Stimulated activated CD8-positive, alpha-beta memory T cell treated with anti-CD3 and anti-CD28 coated beads, Interleukin-7, amount 100 ng/mL, for 48 hours (primary cell): ENCODE data around the gene PLET1.
A peak's percentile ranks its signal among the peaks of the same experiment; 100 is the strongest.

Experiments
- DNase-seq, 2 donors: peaks; one replicate each; pipeline ENCODE4 v3.0.0-alpha.2; 2020; ENCODE audit warnings: low read depth in 1 of 2; ENCODE audit errors: extremely low read depth in 1 of 2

Gene PLET1

DNA sequence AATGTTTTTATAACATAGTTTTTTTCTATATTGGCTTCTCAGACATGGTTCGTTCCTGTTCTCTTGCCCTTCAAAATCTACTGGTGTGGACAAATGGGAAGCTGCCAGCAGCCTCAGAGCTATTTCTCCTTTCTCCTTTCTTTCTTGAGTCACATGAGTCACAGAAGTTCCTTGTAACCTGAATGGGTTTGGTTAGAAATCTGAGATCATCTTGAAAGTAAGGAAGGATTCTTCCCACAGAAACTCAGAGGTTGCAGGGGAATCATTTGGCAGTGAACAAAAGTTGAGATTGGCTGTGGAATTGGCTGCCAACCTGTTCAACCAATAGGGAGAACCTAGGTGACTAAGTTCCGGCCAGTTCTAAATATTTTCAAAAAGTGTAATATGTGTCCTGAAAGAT lies 12.5 kb downstream of the PLET1 start:
- DNase-seq: no peak

- no peak for DNase-seq
These were observed 13.5 kb downstream of the PLET1 start for GRCh38 chr11:112247201-112247600.

GRCh38 chr11:112241486-112241885 lies 19.2 kb downstream of the PLET1 start:
- DNase-seq: no peak

GRCh38 chr11:112238041-112238440 lies 22.6 kb downstream of the PLET1 start:
- no peak for DNase-seq

DNA sequence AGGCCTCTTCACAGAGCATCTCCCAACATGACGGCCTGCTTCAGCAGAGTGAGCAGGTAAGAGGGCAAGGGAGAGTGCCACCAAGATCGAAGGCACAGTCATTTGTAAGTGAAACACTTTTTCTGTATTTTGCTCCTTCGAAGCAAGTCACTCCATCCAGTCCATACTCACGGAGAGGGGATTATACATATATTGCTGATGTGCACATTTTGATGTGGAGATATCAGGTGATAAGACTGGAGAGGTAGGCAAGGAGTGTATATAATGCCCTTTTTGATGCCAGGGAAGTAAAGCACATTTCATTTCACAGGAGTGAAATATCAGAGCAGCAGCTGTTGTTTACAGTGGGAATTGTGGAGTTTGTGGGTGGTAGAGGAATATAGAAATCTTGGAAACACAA lies 23.2 kb downstream of the PLET1 start:
- DNase-seq: no peak

GRCh38 chr11:112235750-112236390 lies 24.8 kb downstream of the PLET1 start:
- no peak for DNase-seq

DNA sequence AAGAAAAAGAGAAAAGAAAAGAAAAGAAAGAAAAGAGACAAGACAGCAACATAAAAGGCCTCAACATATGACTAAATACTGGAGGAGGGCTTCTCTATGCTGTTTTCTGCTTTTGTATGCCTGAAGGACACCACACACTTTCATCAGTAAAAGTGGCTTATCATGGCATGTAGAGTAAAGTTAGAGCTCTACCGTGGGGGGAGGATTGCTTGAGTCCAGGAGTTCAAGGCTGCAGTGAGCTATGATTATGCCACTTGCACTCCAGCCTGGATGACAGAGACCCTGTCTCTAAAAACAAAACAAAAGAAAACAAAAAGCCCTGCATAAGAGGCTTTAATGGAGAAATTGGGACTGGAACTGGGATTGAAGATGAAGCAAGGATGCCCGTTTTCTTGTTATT lies 28.7 kb downstream of the PLET1 start:
- no peak for DNase-seq

DNA sequence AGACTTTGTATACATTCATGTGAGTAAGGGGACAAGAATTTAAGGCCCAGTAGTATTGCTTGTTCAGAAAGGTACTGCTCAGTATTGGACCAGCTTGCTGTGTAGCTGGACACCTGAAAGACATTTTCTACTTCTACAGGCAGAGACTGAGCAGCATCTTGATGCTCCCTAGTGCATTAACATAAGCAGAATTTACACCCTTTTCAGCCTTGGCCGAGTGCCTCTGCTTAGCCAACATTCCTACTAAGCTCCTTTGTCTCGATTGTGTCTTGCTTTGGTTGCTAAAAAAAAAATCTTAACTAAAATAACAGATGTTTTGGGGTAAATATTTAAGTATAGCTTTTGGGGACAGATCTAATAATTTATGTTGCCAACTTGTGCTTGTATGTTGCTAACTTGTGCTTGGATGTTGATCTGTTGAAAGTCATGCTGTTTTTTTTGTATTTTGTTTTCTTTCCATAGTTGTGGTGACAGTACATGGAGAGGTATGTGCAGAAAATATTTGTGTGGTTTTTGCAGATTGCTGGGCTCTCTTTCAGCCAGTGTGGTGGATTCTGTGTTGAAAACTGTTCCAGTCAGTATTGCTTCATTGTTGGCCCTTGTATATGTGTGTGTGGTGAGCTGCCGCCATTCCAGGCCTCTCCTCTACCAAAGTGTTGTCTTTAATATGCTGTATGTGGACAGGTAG lies 30.8 kb downstream of the PLET1 start:
- DNase-seq: no peak

GRCh38 chr11:112229159-112229558 lies 31.5 kb downstream of the PLET1 start:
- DNase-seq: no peak

DNA sequence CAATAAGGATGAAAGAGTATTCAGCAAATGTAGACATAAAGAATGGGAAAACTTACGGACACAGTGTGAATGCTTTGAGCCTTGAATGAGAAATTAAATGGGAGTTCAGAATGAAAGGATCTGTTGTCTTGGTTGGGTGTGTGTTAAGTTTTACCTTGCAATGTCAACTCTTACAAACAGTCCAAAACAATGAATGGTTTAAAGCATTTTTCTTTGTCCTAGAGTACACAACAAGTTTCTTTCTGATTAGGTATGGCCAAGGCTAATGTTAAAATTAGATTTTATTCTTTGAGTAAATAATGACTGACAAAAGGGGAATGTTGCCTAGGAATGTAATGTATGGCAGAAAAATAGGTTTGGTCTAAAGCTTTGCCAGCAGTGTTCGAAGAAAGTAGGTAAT lies 32.0 kb downstream of the PLET1 start:
- no peak for DNase-seq

DNA sequence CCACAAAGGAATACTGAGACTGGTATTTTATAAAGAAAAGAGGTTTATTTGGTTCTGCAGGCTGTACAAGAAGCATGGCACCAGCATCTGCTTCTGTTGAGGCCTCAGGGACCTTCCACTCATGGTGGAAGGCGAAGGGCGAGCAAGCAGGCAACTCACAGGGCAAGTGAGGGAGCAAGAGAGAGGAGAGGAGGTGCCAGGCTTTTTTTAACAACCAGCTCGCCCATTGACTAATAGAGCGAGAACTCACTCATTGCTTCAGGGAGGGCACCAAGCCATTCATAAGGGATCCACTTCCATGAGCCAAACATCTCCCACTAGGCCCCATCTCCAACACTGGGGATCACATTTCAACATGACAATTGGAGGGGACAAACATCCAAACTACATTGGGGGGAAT lies 33.2 kb downstream of the PLET1 start:
- no peak for DNase-seq

GRCh38 chr11:112226831-112227401 lies 33.7 kb downstream of the PLET1 start:
- DNase-seq: no peak

DNA sequence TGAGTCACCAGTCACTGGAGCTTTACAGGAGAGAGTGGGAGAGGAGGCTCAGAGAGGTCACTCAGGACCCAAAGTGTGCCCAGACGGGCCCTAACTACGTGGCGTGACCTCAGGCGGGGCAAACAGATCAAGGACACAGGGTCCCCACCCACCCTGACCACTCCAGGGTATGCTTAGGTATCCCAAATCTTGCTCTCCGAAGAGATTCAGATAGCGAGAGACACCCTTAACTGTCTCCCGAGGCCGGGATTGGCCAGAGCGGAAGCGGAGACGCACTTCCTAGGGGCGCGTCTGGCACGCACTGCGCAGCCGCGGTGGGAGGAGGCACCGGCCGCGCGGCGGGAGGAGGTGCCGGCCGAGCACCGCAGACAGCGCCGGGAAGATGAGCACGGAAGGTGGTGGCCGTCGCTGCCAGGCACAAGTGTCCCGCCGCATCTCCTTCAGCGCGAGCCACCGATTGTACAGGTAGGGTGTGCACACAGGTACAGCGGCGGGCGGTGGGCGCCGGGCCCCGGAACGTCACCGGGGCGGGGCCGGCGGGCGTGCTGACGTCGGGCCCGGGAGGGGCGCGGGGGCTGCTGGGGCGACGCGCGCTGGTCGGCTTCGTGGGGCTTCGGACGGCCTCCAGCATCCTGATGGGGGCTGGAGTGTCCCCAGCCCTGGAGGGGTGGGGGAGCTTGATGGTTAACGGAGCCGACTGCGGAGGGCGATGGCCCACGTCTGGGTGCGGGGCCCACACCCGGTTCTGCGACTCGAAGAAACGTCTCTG lies 34.4 kb downstream of the PLET1 start, which contains the start of gene PTS:
TSS of gene PTS (plus strand) at position 367 of the 769 bp plus-strand sequence. CDS start at position 383, 16 bp downstream.
- DNase-seq: peak; percentile 66 to 69

DNA sequence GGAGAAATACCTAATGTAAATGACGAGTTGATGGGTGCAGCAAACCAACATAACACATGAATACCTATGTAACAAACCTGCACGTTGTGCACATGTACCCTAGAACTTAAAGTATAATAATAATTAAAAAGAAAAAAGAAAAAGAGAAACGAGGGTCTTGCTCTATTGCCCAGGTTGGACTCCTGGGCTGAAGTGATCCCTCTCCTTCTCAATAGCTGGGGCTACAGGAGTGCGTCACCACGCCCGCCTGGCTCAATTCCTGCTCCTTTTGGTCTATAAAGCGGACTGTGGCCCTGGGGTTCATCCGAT lies 35.0 kb downstream of the PLET1 start:
- no peak for DNase-seq

GRCh38 chr11:112223754-112224532 lies 36.7 kb downstream of the PLET1 start:
- no peak for DNase-seq

DNA sequence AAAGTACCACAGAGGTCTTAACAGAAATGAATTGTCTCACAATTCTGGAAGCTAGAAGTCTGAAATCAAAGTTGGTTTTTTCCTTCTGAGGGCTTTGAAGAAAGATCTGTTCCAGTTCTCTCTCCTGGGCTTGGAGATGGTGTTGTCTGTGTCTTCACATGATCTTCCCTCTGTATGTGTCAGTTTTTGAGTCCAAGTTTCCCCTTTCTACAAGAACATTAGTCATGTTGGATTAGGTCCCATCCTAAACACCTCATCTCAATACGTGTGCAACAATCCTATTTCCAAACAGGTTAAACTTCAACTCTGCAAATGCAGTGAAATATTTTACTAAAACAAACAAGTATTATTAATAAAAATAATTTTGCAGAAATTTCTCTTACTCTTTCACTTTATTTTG lies 37.5 kb downstream of the PLET1 start:
- DNase-seq: no peak

DNA sequence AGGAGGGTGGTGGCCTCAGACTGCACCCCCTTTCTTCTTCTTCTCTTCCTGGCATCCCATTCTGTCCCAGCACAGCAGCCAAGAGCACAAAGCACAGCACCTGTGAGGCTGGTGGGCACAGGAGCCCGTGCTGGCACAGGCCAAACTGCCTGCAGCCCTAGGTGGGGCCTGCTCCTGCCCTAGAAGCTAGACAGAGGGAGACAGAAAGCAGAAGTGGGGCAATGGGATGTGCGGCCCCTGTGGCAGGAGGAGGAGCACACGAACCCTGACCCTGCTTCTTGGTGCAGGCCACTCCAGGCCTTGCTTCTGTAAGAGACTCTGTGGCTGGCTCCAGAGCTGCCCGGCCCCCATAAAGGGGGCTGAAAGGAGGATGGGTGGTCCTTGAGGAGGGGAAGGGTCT lies 38.4 kb downstream of the PLET1 start:
- no peak for DNase-seq

GRCh38 chr11:112221274-112221835 lies 39.3 kb downstream of the PLET1 start:
- DNase-seq: no peak

DNA sequence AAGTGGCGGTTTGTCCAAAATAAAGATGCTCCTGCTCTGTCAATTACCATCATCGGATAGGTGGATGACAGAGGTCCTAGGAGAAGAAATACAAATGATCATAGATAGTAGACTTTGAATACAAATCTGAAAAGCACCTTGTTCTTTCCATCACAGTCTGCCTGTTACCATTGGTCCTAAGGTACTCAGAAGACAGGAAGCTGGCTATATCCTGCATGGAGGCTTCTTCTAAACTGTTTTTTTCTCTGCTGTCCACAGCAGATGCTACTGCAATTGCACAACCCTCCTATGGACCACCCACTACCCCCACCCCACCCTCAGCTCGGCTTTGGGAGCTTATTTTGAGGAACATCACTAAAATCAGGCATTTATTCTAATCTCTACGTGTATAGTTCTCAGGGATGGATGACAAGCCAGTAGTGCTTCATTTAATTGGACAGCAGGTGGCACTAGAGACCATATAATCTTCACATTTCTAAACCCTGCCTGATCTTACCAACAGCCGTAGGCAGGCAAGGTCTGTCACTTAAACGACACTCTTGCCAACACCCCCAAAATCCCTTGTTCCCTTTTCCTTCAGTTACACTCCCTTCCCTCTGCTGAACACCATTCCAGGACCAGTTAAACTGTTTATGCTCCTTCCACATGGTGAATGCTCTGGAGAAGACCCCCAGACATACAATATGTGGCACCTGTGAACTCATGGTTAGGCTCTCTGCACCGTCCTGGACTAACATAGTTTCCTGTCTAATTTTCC lies 41.0 kb downstream of the PLET1 start:
- DNase-seq: no peak

- no peak for DNase-seq
These were observed 44.0 kb downstream of the PLET1 start for GRCh38 chr11:112216561-112217105.
